ENCODE measurements around the gene LCN15. TPM values are rescaled to one million over a fixed set of nuclear protein-coding genes. Genes with fewer than 3 reads are reported as not detected.

Gene LCN15
- polyA plus RNA-seq, 3 donors, result not detected

DNA sequence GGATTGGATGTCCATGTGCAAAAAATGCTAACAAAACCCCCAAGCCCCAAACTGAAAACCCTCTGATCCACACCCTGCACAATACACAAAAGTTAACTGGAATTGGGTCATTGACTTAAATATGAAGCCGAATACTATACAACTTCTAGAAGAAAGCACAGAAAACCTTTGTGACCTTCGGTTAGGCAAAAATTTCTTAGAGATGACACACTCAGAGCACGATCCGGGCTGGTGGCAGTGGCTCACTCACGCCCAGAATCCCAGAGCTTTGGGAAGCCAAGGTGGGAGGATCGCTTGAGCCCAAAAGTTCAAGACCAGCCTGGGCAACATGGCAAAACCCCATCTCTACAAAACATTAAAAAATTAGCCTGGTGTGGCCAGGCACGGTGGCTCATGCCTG, 53.8 kb downstream of the LCN15 start:
- Mint-ChIP-seq H3K36me3 (peaks cover 0 to 2% of the 10 kb centered on the region in 2 donors), H3K27me3 (ENCODE audit: low read depth in 3 of 3) (peaks cover 37 to 60% (median 46%) of the 10 kb centered on the region in 3 donors), H3K27ac (no peak overlapping the region), H3K9me3 (peaks cover 0 to 12% (median 2%) of the 10 kb centered on the region in 7 donors), H3K4me3 (peak overlapping the region in 1 of 2 donors; percentile 78), H3K4me1 (peaks cover 21% of the 10 kb centered on the region)
- no peak overlapping the region for H3K27ac ChIP-seq (ENCODE audit: low read depth in 1 of 2, low read length in 2 of 2)
- no peaks in the 10 kb centered on the region for H4K20me1 ChIP-seq (ENCODE audit: insufficient read depth, low read length)
- H3K4me3 ChIP-seq (replicated peaks in 1 of 3; ENCODE audit: low read depth in 2 of 3, low read length in 3 of 3), result no peak overlapping the region
- intact Hi-C loops (cut with micrococcal nuclease), result no loop called here
- peaks cover 12 to 45% of the 10 kb centered on the region in 2 donors for H3K27me3 ChIP-seq (ENCODE audit: control insufficient read depth in 2 of 2, insufficient read depth in 2 of 2, low read length in 2 of 2)
- no peak overlapping the region for H3K9ac ChIP-seq (ENCODE audit: insufficient read depth, low read length, poor library complexity, severe bottlenecking)
- no peaks in the 10 kb centered on the region for H3K79me2 ChIP-seq (ENCODE audit: insufficient read depth, low read length)
- 96% methylated on average over 4 of the region's 7 CpGs for WGBS (ENCODE audit: insufficient coverage)
- peaks cover 21 to 34% of the 10 kb centered on the region in 2 donors for H3K4me1 ChIP-seq (ENCODE audit: control insufficient read depth in 1 of 2, insufficient read depth in 2 of 2, low read length in 2 of 2)
- peaks cover 0 to 3% of the 10 kb centered on the region in 2 donors for H3K9me3 ChIP-seq (replicated peaks in 1 of 2; ENCODE audit: control insufficient read depth in 1 of 2, insufficient read depth in 1 of 2, low read length in 2 of 2)
- TF ChIP-seq, protein P1, sequence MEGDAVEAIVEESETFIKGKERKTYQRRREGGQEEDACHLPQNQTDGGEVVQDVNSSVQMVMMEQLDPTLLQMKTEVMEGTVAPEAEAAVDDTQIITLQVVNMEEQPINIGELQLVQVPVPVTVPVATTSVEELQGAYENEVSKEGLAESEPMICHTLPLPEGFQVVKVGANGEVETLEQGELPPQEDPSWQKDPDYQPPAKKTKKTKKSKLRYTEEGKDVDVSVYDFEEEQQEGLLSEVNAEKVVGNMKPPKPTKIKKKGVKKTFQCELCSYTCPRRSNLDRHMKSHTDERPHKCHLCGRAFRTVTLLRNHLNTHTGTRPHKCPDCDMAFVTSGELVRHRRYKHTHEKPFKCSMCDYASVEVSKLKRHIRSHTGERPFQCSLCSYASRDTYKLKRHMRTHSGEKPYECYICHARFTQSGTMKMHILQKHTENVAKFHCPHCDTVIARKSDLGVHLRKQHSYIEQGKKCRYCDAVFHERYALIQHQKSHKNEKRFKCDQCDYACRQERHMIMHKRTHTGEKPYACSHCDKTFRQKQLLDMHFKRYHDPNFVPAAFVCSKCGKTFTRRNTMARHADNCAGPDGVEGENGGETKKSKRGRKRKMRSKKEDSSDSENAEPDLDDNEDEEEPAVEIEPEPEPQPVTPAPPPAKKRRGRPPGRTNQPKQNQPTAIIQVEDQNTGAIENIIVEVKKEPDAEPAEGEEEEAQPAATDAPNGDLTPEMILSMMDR (IDR thresholded peaks at IDR 0.05), result no peak
- no peak for DNase-seq
- no peak overlapping the region for H3K4me2 ChIP-seq (replicated peaks; ENCODE audit: extremely low read depth, low read length, poor library complexity, severe bottlenecking)
- no peaks in the 10 kb centered on the region for H3K36me3 ChIP-seq (replicated peaks in 1 of 2; ENCODE audit: control insufficient read depth in 1 of 2, insufficient read depth in 2 of 2, low read length in 2 of 2)
- H2AFZ ChIP-seq (ENCODE audit: insufficient read depth, low read depth, low read length, poor library complexity, severe bottlenecking), result no peak overlapping the region

Small RNA genes lying within 50 kb of the gene (small RNA-seq; reads per million reads assigned to genes)
- gene AL355987.2 (ENCODE audit: insufficient read length, low read depth) (not detected), gene ATP6V1G1P3 (ENCODE audit: insufficient read length, low read depth) (not detected), gene MIR6722 (ENCODE audit: insufficient read length, low read depth) (not detected)

Other genes starting within 250 kb of the LCN15 start
- gene NOTCH1, start 218.5 kb downstream of the LCN15 start, polyA plus RNA-seq, result 10 to 100 TPM in 1 of 3 donors, 1 to 10 TPM in 2; 1.4 to 33.0 (median 2.2) TPM
- 1 to 10 TPM; 1.3 to 2.8 (median 2.2) TPM for gene EGFL7, start 101.6 kb downstream of the LCN15 start, polyA plus RNA-seq
- gene AGPAT2, start 77.1 kb downstream of the LCN15 start, polyA plus RNA-seq, result 100 to 1,000 TPM in 2 of 3 donors, 10 to 100 TPM in 1; 80.1 to 139 (median 116) TPM
- under 1 TPM in 1 of 3 donors, not detected in 2; 0.10 TPM for gene DIPK1B, start 51.9 kb downstream of the LCN15 start, polyA plus RNA-seq
- gene LCN10, start 21.6 kb downstream of the LCN15 start, polyA plus RNA-seq, result under 1 TPM in 1 of 3 donors, not detected in 2; 0.16 TPM
- gene LCN6, start 16.0 kb downstream of the LCN15 start, polyA plus RNA-seq, result not detected
- gene LCN8, start 6.3 kb downstream of the LCN15 start, polyA plus RNA-seq, result under 1 TPM in 1 of 3 donors, not detected in 2; 0.27 TPM
- 10 to 100 TPM; 33.1 to 47.2 (median 39.2) TPM for gene TMEM141, start 26.8 kb upstream of the LCN15 start, polyA plus RNA-seq
- gene CCDC183, start 31.8 kb upstream of the LCN15 start, polyA plus RNA-seq, result 1 to 10 TPM in 1 of 3 donors, under 1 TPM in 1, not detected in 1; 0.54 to 2.1 TPM
- 10 to 100 TPM in 1 of 3 donors, 1 to 10 TPM in 2; 6.7 to 30.9 (median 8.1) TPM for gene RABL6, start 43.4 kb upstream of the LCN15 start, polyA plus RNA-seq
- gene AJM1, start 78.0 kb upstream of the LCN15 start, polyA plus RNA-seq, result 1 to 10 TPM in 1 of 3 donors, under 1 TPM in 2; 0.10 to 2.0 (median 0.18) TPM
- gene PHPT1, start 84.9 kb upstream of the LCN15 start, polyA plus RNA-seq, result 100 to 1,000 TPM in 1 of 3 donors, 10 to 100 TPM in 2; 70.0 to 163 (median 94.3) TPM
- 1 to 10 TPM in 1 of 3 donors, under 1 TPM in 1, not detected in 1; 0.07 to 5.2 TPM for gene MAMDC4, start 87.8 kb upstream of the LCN15 start, polyA plus RNA-seq
- gene EDF1, start 101.8 kb upstream of the LCN15 start, polyA plus RNA-seq, result 100 to 1,000 TPM; 245 to 407 (median 264) TPM
- gene TRAF2, start 122.0 kb upstream of the LCN15 start, polyA plus RNA-seq, result 1 to 10 TPM; 1.6 to 6.1 (median 2.0) TPM
- gene FBXW5, start 180.2 kb upstream of the LCN15 start, polyA plus RNA-seq, result 100 to 1,000 TPM in 1 of 3 donors, 10 to 100 TPM in 2; 85.3 to 117 (median 92.7) TPM
- gene C8G, start 180.7 kb upstream of the LCN15 start, polyA plus RNA-seq, result under 1 TPM in 2 of 3 donors, not detected in 1; 0.55 to 0.72 TPM
- gene LCN12, start 187.8 kb upstream of the LCN15 start, polyA plus RNA-seq, result under 1 TPM in 1 of 3 donors, not detected in 2; 0.29 TPM
- 1 to 10 TPM in 1 of 3 donors, under 1 TPM in 1, not detected in 1; 0.34 to 1.5 TPM for gene PTGDS, start 213.0 kb upstream of the LCN15 start, polyA plus RNA-seq
- gene LCNL1, start 218.5 kb upstream of the LCN15 start, polyA plus RNA-seq, result under 1 TPM in 1 of 3 donors, not detected in 2; 0.04 TPM
- gene PAXX, start 227.9 kb upstream of the LCN15 start, polyA plus RNA-seq, result 10 to 100 TPM; 35.3 to 92.9 (median 40.7) TPM
- gene CLIC3, start 232.1 kb upstream of the LCN15 start, polyA plus RNA-seq, result under 1 TPM in 2 of 3 donors, not detected in 1; 0.29 to 0.51 TPM